GM13976 (cell line): ENCODE results near the gene ADORA2B.

Source experiments
- DNase-seq: peaks from one replicate; pipeline ENCODE4 v3.0.0; 2012; ENCODE audit warnings: low spot score
- CTCF ChIP-seq: IDR thresholded peaks from 2 replicates; pipeline ENCODE4 v1.5.1; 2012; ENCODE audit warnings: borderline replicate concordance, mild to moderate bottlenecking; ENCODE audit not compliant: insufficient read depth; ENCODE audit errors: extremely low read depth, missing control alignments, control extremely low read depth
- in situ Hi-C: fragments of 300-500 bp; cut with MboI; formaldehyde crosslinking; loops from one replicate; pipeline ENCODE4 v1.12.0; 2022; ENCODE audit warnings: low sequenced_read_pairs, mixed read lengths, inconsistent platforms; ENCODE audit not compliant: unreplicated experiment

Gene ADORA2B

GRCh38 chr17:15952916-15953790 is 8.2 kb downstream of the ADORA2B start:
- TF ChIP-seq CTCF = no peak
- in situ Hi-C loops = loop anchor here (25.0 kb wide), 1 partner anchor 116 kb away; no protein-coding TSS in a partner anchor
- no peak for DNase-seq

- DNase-seq = no peak
- no peak for TF ChIP-seq CTCF
- in situ Hi-C loops = loop anchor here (25.0 kb wide), 1 partner anchor 117 kb away; no protein-coding TSS in a partner anchor
Observed at GRCh38 chr17:15954222-15954621, 9.3 kb downstream of the ADORA2B start.

GRCh38 chr17:15955793-15956541 is 11.0 kb downstream of the ADORA2B start:
- no peak for DNase-seq
- no peak for TF ChIP-seq CTCF
- in situ Hi-C loops = loop anchor here (25.0 kb wide), 1 partner anchor 119 kb away; no protein-coding TSS in a partner anchor

GRCh38 chr17:15957206-15957605 is 12.3 kb downstream of the ADORA2B start:
- TF ChIP-seq CTCF = no peak
- no peak for DNase-seq
- in situ Hi-C loops = loop anchor here (25.0 kb wide), 1 partner anchor 120 kb away; no protein-coding TSS in a partner anchor

GRCh38 chr17:15957608-15958307 is 12.8 kb downstream of the ADORA2B start:
- DNase-seq = no peak
- in situ Hi-C loops = loop anchor here (25.0 kb wide), 1 partner anchor 120 kb away; no protein-coding TSS in a partner anchor
- TF ChIP-seq CTCF = no peak

- in situ Hi-C loops = loop anchor here (25.0 kb wide), 1 partner anchor 121 kb away; no protein-coding TSS in a partner anchor
- DNase-seq = no peak
- no peak for TF ChIP-seq CTCF
Observed at GRCh38 chr17:15958484-15958854, 13.5 kb downstream of the ADORA2B start.
